HUES48 (cell line): Measurements from ENCODE around the gene TMPRSS6.

ENCODE experiments used
- H3K27ac ChIP-seq: one replicate; pipeline ENCODE4 v1.7.0; 2013; ENCODE audit warnings: low read depth, low read length, inconsistent platforms
- H3K27me3 ChIP-seq: 2 replicates; pipeline ENCODE4 v1.6.1; 2013; ENCODE audit warnings: mild to moderate bottlenecking, low read length; ENCODE audit not compliant: control insufficient read depth, insufficient read depth
- H3K36me3 ChIP-seq: 2 replicates; pipeline ENCODE4 v1.6.1; 2013; ENCODE audit warnings: low read length; ENCODE audit not compliant: control insufficient read depth, insufficient read depth
- H3K4me1 ChIP-seq: 2 replicates; pipeline ENCODE4 v1.6.1; 2013; ENCODE audit warnings: mild to moderate bottlenecking, low read length; ENCODE audit not compliant: control insufficient read depth, insufficient read depth
- H3K4me3 ChIP-seq: 2 replicates; pipeline ENCODE4 v1.5.1; 2013; ENCODE audit warnings: mild to moderate bottlenecking, low read depth, low read length
- H3K9ac ChIP-seq: 2 replicates; pipeline ENCODE4 v1.6.1; 2013; ENCODE audit warnings: mild to moderate bottlenecking, low read depth, low read length, moderate library complexity
- H3K9me3 ChIP-seq: 2 replicates; pipeline ENCODE4 v1.6.1; 2013; ENCODE audit warnings: low read length; ENCODE audit not compliant: control insufficient read depth, insufficient read depth

TMPRSS6 gene

DNA sequence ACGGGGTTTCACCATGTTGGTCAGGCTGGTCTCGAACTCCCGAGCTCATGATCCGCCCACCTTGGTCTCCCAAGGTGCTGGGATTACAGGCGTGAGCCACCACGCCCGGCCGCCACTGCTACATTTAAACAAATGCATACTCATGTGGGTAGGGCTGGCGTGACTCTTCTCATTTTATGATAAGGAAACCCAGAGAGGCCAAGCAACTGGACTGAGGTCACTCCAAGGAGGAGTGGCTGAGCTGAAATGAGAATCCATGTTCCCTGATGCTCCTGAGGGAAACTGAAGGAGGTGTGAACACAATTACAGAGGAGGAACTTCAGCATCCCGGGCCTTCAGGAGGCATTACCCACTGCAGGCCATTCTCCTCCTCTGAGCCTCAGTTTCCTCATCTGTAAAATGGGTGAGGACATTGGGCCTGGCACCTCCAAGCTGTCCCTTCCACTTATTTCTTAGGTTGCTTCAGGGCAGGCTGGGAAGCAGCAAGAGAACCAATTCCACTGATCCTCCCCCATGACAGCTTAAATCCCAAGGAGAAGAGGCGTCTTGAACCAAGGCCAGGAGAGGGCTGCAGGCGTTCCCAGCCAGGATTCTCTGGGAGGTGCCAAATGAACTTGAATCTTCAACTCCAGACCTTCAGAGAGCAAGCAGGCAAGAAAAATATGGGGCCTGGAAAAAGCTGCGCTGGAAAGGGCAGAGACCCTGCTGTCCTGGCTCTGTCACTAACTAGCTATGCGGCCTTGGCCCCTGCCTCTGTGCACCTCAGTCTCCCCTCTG lies 93.2 kb downstream of the TMPRSS6 start:
- Histone ChIP-seq H3K36me3 (peaks cover 19% of the 10 kb centered on the region), H3K4me1 (peaks cover 10% of the 10 kb centered on the region; the same call in 1 of the 2 replicates), H3K9me3 (no peaks in the 10 kb centered on the region), H3K27ac (no peak overlapping the region), H3K27me3 (no peaks in the 10 kb centered on the region), H3K9ac (no peak overlapping the region), H3K4me3 (no peak overlapping the region)

DNA sequence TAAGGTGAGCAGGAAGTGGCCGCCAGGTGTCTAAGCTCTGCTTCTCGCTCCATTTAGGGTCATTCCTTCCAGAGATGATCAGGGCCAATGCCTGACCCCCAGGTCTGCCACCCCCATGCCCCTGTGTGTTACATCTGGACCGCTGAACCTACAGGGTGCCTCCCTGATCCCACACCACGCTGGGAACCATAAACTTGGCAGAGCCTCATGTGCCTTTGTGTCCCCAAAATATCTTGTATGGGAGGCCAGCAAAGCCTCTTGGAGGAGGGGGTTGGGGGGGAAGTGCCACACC lies 94.0 kb downstream of the TMPRSS6 start:
- Histone ChIP-seq H3K27me3 (no peaks in the 10 kb centered on the region), H3K9me3 (no peaks in the 10 kb centered on the region), H3K9ac (no peak overlapping the region), H3K36me3 (peaks cover 19% of the 10 kb centered on the region), H3K4me3 (no peak overlapping the region), H3K27ac (no peak overlapping the region), H3K4me1 (peaks cover 10% of the 10 kb centered on the region; the same call in 1 of the 2 replicates)
